Bone marrow (tissue), 2 donors: ENCODE results near the gene TEDC2.
"Not testable (repeated sequence)": the region's sequence is repeated elsewhere in the genome, so short reads cannot be mapped to it uniquely, and the experiment has no call there.

Experiments
- DNase-seq, 2 donors: peaks; one replicate each; lab custom pipeline; 2025; lab: John Stamatoyannopoulos, UW

The TEDC2 gene

DNA sequence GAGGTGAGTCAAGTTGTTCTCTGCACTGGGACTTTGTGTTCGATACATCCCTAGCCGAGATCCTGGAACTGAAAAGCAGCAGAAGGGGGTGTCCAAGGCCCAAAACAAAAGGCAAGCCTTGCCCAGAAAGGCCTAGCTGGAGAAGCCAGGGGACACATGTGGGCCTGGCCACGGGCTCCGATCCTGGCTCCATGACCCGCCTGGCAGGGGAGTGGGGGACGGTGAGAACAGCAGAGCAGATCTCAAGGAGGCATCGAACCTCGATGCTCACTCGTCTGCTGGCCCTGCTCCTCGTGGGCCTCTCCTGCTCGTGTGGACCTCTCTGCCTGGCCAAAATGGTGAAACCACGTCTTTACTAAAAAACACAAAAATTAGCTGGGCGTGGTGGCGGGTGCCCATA lies 21.8 kb upstream of the TEDC2 start:
- no peak for DNase-seq

DNA sequence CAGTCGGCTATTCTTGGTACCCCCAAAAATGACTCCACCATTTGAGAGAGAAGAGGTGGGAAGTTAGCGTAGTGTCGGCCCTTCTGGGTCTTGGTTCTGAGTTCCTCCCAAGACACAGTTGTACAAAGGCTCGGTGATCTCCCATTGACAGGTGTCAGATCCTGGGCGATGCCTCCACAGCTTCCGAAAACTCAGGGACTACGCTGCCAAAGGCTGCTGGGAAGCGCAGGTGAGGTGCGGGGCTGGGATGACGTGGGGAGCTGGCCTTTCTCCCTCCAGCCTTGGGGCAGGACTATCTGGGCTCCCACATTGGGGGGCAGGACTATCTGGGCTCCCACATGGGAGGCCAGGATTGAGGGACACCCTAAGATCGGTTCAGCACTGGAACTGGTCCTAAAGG lies 20.3 kb upstream of the TEDC2 start:
- no peak for DNase-seq

DNA sequence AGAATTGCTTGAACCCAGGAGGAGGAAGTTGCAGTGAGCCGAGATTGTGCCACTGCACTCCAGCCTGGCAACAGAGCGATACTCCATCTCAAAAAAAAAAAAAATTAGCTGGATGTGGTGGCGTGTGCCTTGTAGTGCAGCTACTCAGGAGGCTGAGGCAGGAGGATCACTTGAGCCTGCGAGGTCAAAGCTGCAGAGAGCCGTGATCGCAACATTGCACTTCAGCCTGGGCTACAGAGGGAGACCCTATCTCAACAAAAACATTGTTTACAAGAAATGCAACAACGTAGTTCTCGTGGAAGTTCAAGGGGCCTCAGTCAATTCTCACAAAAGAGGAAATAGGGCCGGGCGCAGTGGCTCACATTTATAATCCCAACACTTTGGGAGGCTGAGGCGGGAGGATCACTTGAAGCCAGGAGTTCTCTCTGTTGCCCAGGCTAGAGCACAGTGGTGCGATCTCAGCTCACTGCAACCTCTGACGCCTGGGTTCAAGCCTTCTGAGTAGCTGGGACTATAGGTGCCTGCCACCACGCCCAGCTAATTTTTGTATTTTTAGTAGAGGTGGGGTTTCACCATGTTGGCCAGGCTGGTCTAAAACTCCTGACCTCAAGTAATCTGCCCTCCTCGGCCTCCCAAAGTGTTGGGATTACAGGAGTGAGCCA lies 18.6 kb upstream of the TEDC2 start:
- DNase-seq, result not testable (repeated sequence)

DNA sequence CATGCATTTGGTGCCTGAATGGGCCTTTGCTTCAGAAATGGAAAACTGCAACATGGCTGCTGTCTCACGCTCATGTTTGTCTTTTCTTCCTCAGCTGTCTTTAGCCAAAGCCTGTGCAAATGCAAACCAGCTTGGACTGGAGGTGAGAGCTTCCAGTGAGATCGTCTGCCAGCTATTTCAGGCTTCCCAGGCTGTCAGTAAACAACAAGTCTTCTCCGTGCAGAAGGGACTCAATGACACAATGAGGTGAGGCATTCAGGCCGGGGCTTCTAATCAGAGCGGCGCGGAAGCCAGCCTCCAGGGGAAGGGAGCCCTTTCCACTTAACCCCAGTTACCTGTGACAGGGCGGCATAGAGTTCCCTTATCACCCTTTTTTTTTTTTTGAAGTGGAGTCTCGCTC lies 16.4 kb upstream of the TEDC2 start:
- DNase-seq, result no peak

DNA sequence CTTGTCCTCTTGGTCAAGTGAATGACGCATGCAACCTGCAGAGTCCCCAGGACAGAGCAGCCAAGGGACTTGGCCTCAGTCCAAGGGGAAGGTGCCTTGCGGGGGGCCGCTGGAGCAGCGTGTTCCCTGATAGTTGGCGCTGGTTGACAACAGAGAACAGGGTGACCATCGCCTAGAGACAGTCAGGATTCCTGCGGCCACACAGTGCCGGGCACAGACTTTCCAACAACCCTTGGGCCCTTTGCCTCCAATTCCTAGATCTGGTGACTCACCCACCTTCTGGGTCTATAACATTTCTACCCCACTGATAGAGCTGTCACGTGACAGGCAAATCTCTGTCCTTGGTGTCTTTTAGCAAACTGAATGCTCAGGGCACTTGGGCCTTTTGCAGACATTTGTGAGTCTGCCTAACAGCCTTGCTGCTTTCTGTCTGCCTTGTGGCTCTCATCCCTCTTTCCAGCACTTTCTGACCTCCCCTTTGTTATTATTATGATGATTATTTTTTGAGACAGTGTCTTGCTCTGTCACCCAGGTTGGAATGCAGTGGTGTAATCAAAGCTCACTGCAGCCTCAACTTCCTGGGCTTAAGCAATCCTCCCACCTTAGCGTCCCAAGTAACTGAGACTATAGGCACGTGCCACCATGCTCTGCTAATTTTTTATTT lies 11.9 kb upstream of the TEDC2 start:
- DNase-seq, result no peak

DNA sequence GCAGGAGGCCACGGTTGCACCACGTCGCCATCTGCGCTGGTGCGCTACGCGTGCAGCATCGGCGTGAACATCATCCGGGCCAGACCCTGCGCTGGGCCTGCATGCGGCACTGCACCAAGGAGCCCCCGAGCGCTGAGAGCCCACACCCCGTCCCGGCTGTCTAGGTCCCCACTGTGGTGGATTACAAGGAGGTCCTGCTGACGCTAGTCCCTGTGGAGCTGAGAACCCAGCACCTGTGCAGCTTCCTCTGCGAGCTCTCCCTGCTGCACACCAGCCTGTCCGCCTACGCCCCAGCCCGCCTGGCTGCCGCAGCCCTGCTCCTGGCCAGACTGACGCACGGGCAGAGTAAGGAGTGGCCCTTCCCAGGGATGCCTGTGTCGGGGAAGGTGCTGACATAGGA lies 10.8 kb upstream of the TEDC2 start:
- DNase-seq, result no peak

DNA sequence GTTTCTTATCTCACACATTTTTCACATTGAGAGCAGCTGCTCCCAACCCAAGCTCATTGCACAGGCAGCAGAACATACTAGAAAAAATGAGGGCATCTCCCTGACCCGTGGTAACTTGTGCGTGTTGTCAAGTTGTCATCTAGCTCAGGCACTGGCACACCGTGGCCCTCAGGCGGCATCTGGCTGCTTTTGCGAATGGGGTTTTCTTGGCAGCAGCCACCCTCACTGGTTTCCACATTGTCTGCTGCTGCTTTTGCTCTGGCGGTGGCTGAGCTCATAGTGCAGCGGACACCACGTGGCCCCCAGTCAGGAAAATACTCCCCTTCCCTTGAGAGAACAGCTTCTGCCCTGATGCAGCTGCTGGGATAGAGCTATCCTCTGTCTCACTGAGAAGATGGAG lies 9.4 kb upstream of the TEDC2 start:
- no peak for DNase-seq

DNA sequence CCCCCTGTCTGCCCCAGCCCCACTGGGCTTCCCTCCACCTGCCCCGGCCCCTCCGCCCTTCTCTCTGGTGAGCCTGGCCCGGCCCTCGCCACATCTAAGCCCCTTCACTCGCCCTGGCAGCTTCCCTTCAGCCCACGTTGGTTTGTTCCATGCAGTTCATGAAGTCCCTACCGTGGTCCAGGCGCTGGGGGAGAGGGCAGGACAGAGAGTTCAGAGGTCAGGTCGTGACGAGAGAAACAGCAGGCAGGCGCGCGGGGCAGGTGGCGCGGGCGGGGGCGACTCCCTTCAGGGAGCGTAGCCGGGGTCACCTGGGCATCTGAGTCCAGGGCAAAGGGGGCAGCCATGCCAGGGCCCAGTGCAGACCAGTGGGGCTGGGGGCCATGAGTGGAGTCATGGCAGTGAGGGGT lies 8.9 kb upstream of the TEDC2 start:
- no peak for DNase-seq

DNA sequence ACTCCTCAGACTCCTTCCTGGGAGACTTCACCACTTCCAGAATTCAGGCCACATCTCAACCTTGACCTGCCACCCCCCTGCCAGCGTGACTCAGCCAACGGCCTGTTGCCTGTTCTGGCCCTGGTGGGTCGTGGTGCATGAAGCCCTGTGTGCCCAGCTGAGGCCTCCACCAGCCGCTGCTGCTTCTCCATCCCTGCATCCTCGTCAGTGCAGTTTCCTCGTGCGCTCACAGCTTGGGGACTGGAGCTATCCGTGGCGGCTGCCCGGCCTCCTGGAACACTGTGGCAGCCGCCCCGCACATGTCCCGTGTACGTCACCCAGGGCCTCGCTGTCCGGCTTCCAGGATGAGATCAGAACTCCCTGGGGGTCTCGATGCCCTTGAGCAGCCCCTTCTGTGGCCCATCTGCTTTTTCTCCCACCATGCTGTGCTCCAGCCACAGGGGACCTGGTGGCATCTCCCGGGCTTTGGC lies 8.0 kb upstream of the TEDC2 start:
- DNase-seq, result no peak

DNA sequence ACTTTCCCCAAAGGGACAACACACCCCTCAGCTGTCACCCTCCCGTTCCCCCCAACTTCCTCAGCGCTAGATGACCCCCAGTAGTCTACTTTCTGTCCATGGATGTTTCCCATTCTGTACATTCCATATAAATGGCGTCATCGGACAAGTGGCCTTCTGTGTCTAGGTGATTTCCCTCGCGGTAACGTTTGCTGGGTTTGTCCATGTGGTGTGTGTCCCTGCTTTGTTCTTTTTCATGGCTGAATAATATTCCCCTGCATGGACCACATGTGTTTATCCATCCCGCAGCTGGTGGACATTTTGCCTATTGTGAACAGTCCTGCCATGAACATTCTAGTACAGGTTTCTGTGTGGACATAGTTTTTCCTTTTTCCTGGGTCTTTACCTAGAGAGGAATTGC lies 7.3 kb upstream of the TEDC2 start:
- no peak for DNase-seq

DNA sequence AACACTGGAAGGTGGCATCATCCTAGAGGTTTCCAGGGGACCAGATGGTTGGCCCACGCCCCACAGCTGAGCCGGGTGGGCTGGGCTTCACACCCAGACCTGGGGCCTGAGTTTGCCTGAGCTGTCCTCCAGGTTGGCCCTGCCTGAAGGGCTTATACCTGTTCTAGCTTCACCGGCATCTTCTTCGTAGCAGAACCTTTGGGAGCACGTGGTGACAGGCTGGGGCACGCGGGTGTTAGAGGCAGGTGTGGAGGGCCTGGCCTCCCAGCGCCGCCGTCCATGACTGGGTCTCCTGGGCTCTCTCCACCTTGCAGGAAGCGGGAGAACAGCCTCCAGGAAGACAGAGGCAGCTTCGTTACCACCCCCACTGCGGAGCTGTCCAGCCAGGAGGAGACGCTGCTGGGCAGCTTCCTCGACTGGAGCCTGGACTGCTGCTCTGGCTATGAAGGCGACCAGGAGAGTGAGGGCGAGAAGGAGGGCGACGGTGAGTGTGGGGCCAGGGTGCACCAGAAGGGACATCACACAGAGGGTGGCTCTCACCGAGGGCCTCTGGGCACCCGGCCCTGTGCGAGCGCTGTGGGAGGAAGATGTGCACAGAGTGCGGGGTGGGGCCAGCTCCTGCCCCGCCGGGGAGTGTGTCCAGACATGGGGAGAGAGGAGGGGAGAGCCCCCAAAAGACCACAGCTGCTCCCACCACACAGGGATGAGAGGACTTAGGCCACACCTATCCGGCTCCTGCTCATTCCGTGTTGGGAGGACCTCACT lies 4.6 kb upstream of the TEDC2 start:
- DNase-seq, result no peak

DNA sequence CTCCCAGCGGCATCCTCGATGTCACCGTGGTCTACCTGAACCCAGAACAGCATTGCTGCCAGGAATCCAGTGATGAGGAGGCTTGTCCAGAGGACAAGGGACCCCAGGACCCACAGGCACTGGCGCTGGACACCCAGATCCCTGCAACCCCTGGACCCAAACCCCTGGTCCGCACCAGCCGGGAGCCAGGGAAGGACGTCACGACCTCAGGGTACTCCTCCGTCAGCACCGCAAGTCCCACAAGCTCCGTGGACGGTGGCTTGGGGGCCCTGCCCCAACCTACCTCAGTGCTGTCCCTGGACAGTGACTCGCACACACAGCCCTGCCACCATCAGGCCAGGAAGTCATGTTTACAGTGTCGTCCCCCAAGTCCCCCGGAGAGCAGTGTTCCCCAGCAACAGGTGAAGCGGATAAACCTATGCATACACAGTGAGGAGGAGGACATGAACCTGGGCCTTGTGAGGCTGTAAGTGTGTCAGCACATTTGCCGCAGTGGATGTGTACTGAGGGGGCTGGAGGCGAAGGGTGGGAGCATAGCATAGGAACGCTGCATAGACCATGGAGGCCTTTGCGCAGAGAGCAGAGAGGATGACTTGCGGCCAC lies 3.3 kb upstream of the TEDC2 start:
- DNase-seq, result no peak

DNA sequence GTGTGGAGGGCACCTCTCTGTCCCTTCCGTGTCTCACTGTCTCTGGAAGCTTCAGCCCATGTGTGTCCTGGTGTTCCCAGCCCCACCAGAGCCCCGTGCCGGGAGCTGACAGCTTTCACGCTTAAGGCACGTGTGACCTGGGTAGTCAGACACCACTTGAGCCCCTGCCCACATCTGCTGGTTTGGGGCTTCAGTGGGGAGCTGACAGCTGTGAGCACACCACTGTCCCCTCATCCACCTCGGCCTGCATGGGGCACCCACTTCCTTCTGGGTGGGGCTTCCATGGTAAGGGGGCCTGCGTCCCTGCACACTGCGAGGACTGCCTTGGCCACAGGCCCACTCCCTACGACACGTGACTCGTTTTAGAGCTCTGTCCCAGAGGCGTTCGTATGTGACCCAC lies 2.6 kb upstream of the TEDC2 start:
- DNase-seq, result no peak

DNA sequence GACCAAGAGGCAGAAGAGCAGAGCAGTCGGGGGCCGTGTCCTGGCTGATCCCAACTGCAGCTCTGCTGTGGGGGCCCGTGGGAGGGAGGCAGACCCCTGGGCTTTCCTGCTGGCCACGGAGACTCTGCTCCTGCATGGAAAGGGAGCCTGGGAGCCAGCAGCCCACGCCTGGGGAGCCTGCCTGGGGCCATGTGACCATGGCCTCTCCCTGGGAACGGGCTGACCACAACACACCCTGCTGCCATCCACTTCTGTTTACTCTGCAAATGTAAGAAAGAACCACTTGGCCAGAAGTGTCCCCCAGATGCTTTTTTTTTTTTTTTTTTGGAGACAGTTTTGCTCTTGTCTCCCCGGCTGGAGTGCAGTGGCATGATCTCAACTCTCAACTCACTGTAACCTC lies 2.0 kb upstream of the TEDC2 start:
- no peak for DNase-seq

DNA sequence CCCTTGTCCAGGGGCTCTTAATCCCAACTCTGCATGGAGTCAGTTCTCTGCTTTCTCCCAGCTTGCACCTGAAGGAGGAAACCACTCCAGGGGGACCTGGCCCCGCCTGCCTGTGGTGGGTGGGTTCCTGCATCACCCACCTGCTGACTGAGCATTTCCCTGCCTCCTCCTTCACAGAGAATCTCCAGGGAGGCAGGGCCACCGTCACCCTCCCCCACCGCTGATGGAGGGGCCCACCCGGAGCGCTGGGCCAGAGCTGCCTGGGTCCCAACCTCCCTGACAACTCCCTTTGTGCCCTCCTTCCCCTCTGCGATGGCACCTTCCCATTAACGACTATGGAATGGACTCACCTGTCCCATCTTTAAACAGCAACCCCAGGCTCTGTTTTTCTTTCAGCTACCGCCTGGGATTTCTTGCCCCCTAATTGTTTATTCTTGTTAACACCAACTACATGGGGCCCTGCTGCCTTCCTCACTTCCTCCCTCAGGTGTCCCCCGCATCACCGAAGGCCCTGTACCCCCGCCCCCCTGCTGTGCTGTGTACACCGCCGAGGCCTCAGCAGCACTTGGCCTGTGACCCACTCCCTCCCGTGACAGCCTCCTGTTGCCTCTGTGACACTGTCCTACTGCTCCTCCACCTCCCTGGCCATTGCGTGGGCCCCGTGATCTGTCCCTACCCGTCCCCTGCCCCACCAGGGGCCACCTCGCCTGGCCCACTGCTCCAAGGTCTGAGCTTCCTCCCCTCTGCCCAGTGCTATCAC lies 842 bp upstream of the TEDC2 start:
- DNase-seq, result no peak

DNA sequence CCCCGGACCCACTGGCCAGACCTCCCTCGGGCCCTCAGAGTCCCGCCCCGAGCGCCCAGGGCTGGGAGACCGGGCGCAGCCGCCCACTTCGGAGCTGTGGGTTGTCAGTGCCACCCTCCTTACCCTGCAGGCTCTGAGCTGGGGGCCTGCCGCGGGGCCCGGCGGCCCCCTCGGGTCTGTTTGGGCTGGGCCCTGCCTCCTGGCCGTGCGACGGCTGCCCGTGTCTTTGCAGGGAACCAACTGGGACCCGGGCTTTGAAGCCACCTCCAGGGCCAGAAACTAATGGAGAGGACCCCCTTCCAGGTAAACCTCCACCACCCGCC lies 443 bp downstream of the TEDC2 start:
- DNase-seq, result no peak

DNA sequence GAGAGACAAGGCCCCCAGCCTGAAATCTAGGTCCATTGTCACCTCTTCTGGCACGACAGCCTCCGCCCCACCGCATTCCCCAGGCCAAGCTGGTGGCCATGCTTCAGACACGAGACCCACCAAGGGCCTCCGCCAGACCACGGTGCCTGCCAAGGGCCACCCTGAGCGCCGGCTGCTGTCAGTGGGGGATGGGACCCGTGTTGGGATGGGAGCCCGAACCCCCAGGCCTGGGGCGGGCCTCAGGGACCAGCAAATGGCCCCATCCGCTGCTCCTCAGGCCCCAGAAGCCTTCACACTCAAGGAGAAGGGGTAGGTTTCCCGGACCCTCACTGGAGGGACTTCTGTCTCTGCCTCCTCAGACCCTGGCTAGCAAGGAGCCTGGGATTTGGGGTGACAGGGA lies 1.0 kb downstream of the TEDC2 start:
- DNase-seq, result no peak

DNA sequence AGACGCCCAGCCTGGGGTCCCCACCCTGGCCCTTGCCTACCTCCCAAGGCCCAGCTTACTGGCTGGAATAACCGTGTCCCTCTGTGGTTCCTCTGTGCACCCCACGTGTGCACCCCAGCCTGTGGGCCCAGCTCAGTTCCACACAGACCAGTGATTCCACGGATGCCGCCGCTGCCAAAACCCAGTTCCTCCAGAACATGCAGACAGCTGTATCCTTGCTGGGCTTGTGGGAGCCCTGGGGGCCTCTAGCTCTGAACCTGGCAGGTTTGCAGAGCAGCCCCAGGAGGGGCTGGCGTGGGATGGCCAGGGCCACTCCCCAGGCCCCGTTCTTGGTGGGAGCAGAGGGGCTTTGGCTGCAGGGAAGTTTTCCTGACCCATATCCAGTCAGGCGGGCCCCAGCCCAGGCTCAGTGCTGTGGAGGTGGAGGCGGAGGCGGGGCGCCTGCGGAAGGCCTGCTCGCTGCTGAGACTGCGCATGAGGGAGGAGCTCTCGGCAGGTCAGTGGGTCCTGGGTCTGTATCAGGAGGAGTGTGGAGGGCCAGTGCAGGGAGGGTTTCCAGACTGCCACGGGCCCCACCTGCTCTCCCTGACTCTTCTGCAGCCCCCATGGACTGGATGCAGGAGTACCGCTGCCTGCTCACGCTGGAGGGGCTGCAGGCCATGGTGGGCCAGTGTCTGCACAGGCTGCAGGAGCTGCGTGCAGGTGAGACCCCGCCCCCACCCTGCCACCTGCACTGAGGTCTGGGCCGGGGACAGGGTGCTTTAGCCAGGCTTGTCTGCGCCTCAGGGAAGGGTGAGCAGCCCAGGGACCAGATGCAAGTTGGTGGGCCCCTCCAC lies 2.3 kb downstream of the TEDC2 start:
- no peak for DNase-seq

DNA sequence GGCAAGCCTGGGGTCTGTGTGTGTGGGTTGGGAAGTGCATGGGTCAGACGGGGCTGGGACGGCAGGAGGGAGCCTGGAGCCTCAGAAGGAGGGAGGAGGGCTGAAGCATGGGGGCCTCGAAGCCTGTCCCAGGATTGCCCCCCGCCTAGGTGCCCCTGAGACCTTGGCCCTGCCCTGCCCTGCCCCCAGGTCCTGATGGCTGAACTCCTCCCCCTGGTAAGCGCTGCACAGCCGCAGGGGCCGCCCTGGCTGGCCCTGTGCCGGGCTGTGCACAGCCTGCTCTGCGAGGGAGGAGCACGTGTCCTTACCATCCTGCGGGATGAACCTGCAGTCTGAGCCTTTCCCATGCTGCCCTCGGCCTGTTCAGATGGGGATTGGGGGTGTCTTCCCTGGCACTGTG lies 4.4 kb downstream of the TEDC2 start:
- DNase-seq, result no peak

DNA sequence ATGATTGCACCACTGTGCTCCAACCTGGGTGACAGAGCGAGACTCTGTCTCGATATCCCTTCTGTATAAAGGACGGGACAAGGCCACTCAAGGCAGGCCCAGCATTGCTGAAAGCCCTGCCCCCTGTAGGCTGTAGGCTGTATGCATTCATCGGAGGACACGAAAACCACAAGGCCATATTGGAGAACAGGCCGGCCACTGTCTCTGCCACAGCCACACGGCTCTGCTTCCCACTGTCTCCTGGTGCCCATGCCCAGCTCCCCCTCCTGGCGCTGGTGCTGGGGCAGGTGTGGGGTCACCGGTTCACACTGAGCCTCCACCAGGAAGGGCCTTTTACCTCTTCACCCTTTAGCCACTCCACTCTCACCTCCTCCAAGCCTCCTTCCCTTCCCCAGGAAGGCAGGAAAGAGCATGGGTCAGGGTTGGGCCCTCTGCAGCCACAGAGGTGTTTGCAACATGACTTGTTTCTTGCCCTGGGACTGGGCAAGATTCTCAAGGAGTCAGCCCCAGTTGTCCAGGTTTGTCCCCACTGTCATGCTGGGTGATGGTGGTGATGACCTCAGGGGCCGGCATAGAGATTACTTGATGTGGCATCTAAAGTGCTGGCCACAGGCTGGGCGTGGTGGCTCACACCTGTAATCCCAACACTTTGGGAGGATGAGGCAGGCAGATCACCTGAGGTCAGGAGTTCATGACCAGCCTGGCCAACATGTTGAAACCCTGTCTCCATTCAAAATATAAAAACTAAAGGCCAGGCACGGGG lies 5.9 kb downstream of the TEDC2 start:
- no peak for DNase-seq
